NCI-H2196 treated with DMSO at 0.1 percent for 48 hours (cell line): ENCODE measurements around the gene MRPL16.
A peak's percentile ranks its signal among the peaks of the same experiment; 100 is the strongest.
"Not testable (repeated sequence)": the region's sequence is repeated elsewhere in the genome, so short reads cannot be mapped to it uniquely, and the experiment has no call there.

Experiments
- DNase-seq: peaks from one replicate; lab custom pipeline; 2025; ENCODE audit not compliant: unreplicated experiment; lab: John Stamatoyannopoulos, UW

Gene MRPL16

GRCh38 chr11:59810189-59810910 is at the start of gene MRPL16:
TSS of gene MRPL16 (minus strand) at chr11:59810778. CDS start at chr11:59810658, 120 bp downstream.
- peak; percentile 80 for DNase-seq

DNA sequence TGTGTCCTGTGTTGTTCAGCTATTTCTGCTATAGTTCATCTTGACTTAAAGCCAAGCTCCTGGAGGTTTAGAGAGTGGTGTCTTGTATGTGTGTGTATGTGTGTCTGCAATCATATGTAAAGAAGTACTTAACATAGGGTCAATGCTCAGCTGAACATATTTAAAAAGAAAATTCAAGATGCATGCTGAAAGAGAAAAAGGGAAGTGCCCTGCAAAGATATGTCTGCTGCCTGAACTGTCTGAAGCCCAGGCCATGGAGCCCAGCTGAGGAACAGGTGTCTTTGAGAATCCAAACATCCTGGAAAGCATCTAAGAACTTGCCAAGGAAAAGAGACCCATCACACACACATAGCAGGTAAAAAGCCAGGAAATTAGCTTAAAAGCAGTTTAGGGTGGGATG is 49.1 kb upstream of the MRPL16 start:
- no peak for DNase-seq

DNA sequence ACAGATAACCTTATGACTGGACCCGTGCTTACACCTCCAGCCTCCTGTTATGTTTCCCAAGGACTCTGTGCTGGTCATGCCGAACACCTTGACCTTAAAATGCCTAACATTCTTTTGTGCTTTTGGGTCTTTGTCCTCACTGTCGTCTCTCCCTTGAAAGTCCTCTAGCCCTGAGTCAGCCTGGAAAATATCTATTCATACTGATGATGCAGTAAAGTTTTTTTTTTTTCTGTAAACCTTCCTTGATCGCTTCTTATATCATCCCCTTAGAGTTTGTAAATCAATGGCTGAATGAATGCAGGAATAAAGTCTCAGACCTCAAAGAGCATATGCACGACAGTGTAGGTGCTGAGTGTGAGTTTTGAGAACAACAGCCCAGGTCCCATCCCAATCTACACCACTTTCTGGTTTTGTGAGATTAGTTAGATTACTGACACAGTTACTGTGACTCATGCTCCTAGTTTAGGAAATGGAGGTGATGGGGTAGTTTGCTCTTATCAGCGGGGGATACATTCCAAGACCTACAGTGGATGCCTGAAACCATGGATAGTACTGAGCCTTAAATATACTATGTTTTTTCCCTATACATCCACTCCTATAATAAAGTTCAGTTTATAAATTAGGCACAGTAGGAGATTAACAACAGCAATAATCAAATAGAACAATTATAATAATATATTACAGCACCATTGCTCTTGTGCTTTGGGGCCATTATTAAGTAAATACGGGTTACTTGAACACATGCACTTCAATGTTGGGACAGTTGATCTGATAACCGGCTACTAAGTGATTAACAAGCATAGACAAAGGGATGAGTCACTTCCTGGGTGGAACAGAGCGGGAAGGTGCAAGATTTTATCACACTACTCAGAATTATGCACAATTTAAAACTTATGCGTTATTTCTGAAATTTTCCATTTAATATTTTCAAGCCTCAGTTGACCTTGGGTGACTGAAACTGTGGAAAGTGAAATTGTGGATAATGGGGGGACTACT is 47.2 kb upstream of the MRPL16 start:
- no peak for DNase-seq

GRCh38 chr11:59854871-59855270 is 44.3 kb upstream of the MRPL16 start:
- DNase-seq: no peak

- DNase-seq: not testable (repeated sequence)
Observed at GRCh38 chr11:59851416-59851815, 40.8 kb upstream of the MRPL16 start.

GRCh38 chr11:59849551-59849950 is 39.0 kb upstream of the MRPL16 start:
- DNase-seq: not testable (repeated sequence)

DNA sequence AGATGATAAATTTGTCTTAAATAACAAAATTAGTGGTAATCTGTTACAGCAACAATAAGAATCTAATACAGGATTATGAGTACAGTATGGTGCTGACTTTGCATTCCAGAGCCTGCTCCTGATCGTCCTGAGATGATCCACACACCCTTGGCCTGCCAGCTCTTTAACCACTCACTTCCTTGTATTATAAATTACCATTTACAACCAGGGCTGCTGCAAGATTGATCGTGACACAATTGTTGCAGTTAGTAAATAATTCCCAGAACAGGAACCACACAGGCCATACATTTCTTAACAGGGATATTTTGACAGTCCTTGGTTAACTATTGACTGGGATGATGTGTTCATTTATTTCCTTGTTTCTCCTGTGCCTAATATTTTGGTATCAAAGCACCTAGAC is 38.6 kb upstream of the MRPL16 start:
- no peak for DNase-seq

GRCh38 chr11:59848439-59848838 is 37.9 kb upstream of the MRPL16 start:
- not testable (repeated sequence) for DNase-seq

GRCh38 chr11:59847626-59848025 is 37.0 kb upstream of the MRPL16 start:
- DNase-seq: no peak

- DNase-seq: no peak
Observed at GRCh38 chr11:59846556-59846955, 36.0 kb upstream of the MRPL16 start.

DNA sequence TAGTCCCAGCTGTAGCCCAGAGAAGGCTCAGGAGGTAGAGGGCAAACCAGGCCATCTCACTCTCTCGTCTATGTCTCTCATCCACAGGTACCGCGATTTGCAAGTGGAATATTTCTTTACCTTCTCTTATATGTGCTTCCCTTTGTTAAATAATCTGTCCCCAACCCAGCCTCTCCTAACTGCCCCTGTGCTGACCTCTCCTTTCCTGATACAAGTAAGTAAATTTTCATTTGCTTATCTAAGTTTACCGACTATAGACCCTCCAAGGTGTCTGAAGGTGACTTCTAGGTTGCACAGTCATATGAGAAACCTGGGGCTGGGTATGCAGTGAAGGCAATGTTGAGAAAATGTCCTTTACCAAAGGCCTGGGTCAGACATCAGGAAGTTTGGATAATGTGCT is 34.8 kb upstream of the MRPL16 start, which contains the start of gene CBLIF:
Gene CBLIF (minus strand): TSS at position 101 of the 400 bp plus-strand sequence. CDS start 46 bp downstream, at position 55.
- no peak for DNase-seq

GRCh38 chr11:59842316-59842715 is 31.7 kb upstream of the MRPL16 start:
- no peak for DNase-seq

DNA sequence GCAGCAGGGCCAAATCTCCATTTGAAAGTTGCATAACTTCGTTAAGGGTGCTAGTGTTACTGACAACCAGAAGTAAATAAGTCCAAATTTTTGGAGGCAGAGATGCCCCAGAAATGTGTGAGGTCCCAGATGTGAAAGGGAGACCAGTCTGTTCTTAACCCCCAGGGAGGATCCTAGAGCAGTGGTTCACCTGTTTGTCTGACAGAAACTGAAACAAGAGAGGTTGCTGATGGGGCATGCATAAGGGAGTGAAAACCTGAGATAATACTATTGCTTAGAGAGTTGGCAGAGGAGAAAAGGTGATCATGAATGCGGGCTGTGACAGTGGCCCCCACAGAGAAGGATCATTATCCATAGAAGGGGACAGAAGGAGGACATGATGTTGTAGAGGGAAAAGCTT is 30.9 kb upstream of the MRPL16 start:
- DNase-seq: no peak

- DNase-seq: no peak
Observed at GRCh38 chr11:59839615-59840014, 29.0 kb upstream of the MRPL16 start.

DNA sequence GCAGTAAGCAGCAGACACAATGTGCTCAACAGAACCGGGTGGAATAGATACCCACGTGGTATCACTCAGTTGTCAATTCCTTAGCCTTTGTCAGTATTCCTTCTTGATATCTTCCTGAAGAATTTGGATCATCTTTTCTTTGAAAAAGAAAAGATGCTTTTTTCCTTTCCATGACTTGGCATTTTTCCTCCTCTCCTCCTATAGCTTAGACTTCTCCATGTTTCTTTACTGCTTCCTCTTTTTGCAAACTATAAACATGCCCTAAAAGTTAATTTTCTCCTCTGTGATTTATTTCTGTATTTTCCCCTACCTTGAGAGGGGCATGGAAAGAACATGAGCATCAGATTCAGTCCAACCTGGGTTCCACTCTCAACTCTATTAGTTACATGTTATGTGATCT is 23.0 kb upstream of the MRPL16 start:
- no peak for DNase-seq

GRCh38 chr11:59829358-59829757 is 18.8 kb upstream of the MRPL16 start:
- no peak for DNase-seq

DNA sequence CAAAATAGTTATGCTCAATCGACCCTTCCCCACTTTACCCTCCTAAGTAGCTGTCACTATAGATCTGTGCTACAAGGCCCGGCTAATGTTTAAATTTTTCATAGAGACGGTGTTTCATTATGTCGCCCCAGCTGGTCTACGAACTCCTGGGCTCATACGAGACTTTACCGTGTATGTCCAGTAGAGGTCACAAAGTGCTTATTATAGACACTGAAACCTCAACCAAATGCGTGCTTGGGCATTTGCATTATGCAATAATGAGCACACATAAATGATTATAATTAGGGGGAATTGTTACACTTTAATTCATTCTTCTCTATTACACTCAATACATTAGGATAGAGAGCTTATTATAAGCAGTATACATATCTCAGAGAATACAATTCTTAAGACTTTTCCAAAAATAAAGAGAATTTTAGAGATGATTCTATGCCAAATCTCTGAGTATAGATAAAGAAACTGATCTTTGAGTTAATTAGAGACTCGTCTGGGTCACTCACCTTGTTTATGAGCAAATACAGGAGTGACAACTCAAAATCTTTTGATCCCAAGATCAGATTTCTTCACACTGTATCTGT is 12.5 kb upstream of the MRPL16 start:
- peak; percentile 37 for DNase-seq

- DNase-seq: no peak
Observed at GRCh38 chr11:59818572-59818971, 8.0 kb upstream of the MRPL16 start.

- not testable (repeated sequence) for DNase-seq
Observed at GRCh38 chr11:59816434-59816833, 5.9 kb upstream of the MRPL16 start.

DNA sequence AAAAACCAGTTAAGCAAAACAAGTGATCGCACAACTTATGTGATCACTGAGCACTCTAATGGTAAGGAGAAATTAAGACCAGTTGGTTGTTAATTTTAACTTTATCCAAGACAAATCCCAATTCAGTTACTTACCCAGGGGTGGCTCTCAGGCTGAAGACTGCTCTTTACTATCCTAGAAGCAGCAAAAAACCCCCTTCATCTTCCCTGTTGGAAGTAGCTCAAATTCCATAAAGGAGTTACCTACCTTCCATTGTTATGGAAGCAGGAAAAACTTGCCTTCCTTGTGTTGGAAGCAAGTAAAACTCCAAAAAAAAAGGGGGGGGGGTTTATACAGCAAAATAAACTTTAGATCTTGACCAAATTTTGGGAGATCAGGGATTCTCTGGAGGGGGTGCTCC is 5.2 kb upstream of the MRPL16 start:
- no peak for DNase-seq

DNA sequence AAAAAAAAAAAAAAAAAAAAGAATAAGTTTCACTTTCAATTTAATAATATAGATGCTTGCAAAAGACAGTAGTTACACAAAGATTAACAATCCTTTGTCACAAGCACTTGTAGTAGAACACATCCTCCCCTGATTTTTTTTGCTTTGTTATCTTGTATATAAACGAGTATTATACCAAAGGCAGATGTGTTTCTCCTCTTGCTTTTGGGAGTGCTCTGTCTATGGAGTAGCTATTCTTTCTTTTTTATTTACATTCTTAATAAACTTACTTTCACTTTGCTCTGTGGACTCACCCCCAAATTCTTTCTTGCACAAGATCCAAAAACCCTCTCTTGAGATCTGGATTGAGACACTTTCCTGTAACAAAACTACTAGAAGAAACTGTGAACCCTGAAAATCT is 3.4 kb upstream of the MRPL16 start:
- DNase-seq: no peak
